NCI-H748 (cell line): ENCODE results near the gene FUBP3.
"Not testable (repeated sequence)": the region's sequence is repeated elsewhere in the genome, so short reads cannot be mapped to it uniquely, and the experiment has no call there.

Experiments used
- DNase-seq: peaks from one replicate; lab custom pipeline; 2025; ENCODE audit not compliant: unreplicated experiment; lab: John Stamatoyannopoulos, UW

The FUBP3 gene

GRCh38 chr9:130680836-130681768, 101.7 kb downstream of the FUBP3 start:
- DNase-seq, result peak; percentile 90

- peak; percentile 60 for DNase-seq
These were observed 102.5 kb downstream of the FUBP3 start for GRCh38 chr9:130681769-130682420.

- DNase-seq, result peak; percentile 89
These were observed 103.2 kb downstream of the FUBP3 start for GRCh38 chr9:130682421-130683121.

- no peak for DNase-seq
These were observed 105.7 kb downstream of the FUBP3 start for GRCh38 chr9:130685104-130685503.

- DNase-seq, result not testable (repeated sequence)
These were observed 106.6 kb downstream of the FUBP3 start for GRCh38 chr9:130685945-130686344.

GRCh38 chr9:130687615-130688014, 108.2 kb downstream of the FUBP3 start:
- no peak for DNase-seq
